Activated T-cell treated with anti-CD3 and anti-CD28 coated beads for 24 hours (primary cell): Measurements from ENCODE around the gene LRRC8B.
"Not testable (repeated sequence)": the region's sequence is repeated elsewhere in the genome, so short reads cannot be mapped to it uniquely, and the experiment has no call there.

ENCODE experiments used
- DNase-seq: peaks from one replicate; pipeline ENCODE4 v3.0.0-alpha.2; 2020; ENCODE audit warnings: low read depth

LRRC8B gene

DNA sequence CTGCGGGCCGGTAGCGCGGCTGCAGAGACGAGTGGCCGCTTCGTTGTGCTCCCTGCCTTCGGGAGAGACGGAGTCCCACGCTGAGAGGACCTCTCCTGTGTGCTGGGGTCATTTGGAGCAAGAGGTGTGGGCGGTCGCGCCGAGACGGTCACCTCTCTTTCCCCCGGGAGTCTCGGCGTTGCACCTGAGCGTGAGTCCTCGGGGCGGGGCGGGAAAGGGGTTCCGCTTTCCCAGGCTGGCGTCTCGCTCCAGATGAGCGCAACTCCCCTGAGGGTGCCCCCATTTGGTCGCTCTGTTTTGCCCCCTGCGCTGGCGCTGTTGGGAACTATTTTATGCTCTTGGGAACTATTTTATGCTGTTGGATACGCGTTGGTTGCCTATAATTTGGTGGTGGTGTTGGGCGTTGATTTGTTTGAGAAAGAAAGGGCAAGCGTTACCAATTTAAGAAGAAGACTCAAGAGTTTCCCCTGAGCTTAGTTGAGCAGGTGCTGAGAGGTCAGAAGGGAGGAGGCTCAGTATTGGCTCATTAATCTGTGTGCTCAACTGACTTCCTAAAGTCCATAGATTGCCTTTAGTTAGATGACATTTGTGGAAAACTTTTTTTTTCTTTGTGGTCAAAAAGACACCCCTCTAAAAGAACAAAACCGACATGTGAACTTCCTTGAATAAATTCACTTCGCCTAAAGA lies 683 bp downstream of the LRRC8B start:
- no peak for DNase-seq

DNA sequence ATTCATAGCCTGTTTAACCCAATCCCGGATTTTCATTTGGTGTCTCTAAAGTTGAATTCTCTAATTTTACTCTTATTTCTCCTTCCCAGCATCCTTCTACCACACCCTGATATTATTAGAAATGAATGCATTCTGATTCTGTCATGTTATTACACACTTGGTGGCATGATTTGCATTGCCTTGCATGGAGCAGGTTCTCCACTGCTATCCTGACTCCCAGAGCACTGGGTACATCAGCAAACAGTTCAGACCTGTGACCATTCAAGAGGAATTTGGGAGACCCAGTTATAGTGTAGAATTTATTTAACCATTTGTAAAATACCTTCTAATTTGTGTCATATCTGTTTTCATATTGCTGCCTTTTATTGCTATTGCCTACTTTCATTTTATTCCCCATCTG lies 2.6 kb downstream of the LRRC8B start:
- no peak for DNase-seq

DNA sequence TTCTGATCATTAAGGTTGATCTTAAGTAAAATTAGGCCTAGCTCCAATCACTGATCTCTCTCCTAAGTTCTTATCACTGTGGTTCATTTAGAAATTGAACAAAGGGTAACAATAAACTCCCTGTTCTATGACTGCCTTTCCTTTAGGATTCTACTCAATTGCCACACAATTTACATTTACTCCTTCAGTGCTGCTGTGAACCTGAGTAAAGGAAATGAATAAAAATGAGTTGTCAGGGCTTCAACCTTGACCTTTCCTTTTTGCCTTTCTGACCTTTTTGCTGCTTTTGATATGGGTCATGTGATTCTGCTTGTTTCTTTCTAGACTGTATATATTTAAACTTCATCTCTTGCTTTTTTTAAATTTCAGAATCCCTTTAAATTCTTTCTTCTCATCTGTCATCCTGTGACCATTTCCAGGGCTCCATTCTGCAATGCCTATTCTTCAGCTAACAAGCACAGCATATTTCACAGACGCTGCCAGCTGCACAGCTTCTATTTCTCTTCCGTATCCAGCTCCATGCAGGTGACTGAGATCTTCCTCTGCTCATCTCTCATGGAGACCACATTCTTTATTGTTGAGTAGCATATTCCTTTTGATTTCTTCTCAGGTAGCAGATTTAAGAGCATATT lies 3.2 kb downstream of the LRRC8B start:
- no peak for DNase-seq

- no peak for DNase-seq
Observed at GRCh38 chr1:89528382-89528780, 3.8 kb downstream of the LRRC8B start.

- DNase-seq: no peak
Observed at GRCh38 chr1:89529196-89529595, 4.6 kb downstream of the LRRC8B start.

GRCh38 chr1:89530444-89531089 lies 5.9 kb downstream of the LRRC8B start:
- DNase-seq: no peak

DNA sequence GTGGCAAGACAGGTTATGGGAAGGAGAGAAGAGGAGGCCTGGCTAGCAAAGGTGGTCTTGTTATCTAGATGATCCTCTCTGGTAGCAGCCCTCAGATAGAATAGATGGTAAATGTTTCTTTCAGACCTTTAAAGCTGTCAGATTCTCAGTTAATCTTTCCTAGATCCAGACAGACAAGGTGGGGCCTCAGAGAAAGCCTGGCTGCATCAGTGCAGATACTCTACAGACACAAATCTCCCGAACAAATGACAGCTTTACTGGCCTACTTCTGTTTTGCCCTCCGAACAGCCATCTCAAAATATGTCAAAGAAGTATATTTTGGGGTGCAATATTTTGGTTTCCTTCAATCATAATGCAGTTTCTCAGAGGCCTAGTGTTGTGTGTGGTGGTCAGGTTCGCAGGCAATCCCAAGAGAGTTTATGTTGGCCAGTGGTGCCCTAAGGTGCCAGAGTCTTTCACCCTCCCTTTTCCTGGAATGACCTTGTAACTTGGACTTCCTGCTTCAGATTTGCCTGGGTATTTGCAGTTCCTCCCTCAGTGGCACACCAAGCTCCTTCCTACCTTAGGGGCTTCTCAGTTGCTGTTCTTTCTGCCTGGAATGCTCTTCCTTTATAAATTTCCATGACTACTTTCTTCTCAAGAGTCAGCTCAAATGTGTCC lies 7.0 kb downstream of the LRRC8B start:
- DNase-seq: no peak

- no peak for DNase-seq
Observed at GRCh38 chr1:89532228-89532627, 7.6 kb downstream of the LRRC8B start.

DNA sequence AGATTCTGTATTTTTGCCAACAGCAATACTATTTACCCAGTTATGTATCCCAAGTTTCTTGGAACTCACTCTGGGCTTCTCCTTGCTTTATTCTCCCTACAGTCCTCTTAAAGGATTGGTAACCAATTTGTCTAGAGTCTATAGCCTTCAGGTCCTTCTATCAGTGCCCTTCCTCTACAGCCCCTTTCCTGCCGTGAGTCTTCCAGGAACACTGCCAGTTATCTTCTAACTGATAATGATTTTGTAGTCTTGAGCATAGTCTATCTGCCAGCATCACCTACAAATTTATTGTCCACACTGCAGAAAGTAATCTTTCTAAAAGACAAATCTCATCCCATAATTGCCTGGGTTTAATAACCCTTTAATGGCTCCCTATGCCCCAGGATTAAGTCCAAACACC lies 8.2 kb downstream of the LRRC8B start:
- DNase-seq: no peak

GRCh38 chr1:89535537-89535936 lies 10.9 kb downstream of the LRRC8B start:
- no peak for DNase-seq

- no peak for DNase-seq
Observed at GRCh38 chr1:89536555-89537341, 12.1 kb downstream of the LRRC8B start.

DNA sequence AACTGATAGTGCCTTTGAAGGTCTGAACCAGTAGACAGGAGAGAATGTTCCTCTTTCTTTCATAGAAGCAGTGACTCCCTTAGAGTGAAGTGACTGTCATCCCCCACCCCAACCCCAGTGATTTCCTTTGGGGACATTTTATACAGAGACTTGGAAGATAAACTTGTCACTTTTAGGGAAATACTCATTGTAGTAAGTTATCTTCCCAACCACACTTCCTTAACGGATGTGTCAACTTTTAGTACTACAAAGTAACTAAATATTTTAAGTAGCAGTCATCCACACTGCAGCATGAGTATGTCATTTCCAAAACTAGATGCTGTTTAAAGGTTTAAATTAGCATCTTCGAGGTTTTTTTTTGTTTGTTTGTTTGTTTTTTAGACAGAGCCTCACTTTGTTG lies 13.7 kb downstream of the LRRC8B start:
- DNase-seq: no peak

DNA sequence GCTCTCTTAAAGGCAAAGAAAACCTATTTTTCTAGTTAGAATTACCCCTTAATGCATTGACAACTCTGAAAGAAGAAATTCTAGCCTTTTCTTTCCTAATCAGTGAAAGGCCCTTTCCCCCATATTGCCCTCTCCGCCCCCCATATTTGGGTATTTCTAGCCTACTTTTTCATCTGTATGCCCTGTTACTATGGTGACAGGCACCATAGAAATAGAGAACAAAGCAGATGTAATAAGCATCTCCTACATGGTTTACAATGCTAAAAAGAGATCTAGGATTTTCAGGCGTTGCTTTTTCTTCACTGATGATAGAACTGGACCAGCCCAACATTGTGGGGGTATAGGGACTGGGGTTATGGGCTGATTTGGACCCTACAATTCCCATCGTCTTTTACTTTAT lies 14.5 kb downstream of the LRRC8B start:
- no peak for DNase-seq

DNA sequence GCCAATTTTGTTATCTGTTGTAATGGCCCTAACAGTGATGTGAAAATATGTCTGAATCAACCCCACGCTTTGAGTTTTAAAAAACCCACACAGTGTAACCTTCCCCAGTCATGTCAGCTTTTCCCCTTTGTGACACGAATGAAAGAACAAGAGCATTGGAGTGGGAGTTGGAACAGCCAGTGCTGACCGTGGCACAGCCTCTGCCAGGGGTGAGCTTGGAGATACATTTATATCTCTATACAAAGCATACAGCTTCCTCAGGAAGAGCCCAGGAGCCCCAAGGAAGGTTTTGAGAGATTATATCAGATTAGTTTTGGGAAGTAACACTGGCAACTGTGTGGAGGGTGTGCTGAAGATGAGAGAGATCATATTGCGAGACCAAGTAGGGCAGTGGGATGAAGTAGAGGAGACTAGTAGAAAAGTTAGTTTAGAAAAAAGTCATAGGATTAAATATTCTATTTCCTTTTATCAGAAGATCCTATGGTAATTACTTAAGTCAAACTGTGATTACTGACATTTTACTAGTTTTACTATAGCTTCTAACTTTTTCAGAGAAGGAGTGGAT lies 15.9 kb downstream of the LRRC8B start:
- no peak for DNase-seq

GRCh38 chr1:89542345-89542744 lies 17.7 kb downstream of the LRRC8B start:
- no peak for DNase-seq

GRCh38 chr1:89543632-89544031 lies 19.0 kb downstream of the LRRC8B start:
- DNase-seq: not testable (repeated sequence)

GRCh38 chr1:89545264-89546038 lies 20.8 kb downstream of the LRRC8B start:
- peak; percentile 65 for DNase-seq

GRCh38 chr1:89546082-89546889 lies 21.7 kb downstream of the LRRC8B start:
- DNase-seq: no peak

DNA sequence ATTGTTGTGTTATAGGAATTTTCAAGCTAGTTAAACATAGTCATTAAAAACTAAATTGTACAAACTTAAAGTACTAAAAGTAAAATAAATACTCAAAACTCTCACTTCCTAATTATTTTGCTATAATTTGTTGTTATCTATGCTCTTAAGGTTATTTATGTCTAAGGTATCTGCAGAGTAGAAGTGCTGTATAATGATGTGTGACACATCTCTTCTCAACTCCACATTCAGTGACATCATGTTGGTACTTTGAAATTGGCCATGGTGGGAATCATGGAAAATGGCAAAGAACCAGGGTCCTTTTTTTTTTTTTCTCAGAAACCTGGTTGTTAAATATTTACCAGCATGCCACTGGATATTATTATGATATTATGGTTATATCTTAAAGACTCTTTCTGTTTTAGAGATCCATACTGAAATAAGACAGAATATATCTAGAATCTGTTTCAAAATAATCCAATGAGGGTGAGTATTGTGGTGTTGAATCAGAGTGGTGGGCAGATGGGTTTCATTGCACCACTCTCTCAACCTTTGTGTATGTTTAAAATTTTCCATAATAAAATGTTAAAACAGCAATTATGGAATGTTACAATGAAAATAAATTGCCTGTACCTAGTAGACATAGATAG lies 22.4 kb downstream of the LRRC8B start:
- DNase-seq: no peak
